SK-N-DZ (cell line): ENCODE data around the gene DNAJB1. TPM values are rescaled to one million over a fixed set of nuclear protein-coding genes. Genes with fewer than 3 reads are reported as not detected.
"Not testable (repeated sequence)": the region's sequence is repeated elsewhere in the genome, so short reads cannot be mapped to it uniquely, and the experiment has no call there.

Experiments
- DNase-seq: peaks from one replicate; pipeline ENCODE4 v3.0.0-alpha.2; 2015; ENCODE audit warnings: low spot score
- polyA plus RNA-seq, 2 experiments: library from polyadenylated mRNA; depleted of rRNA; stranded (reverse); fragments of >200 nt; gene quantifications; 2 replicates each; pipeline ENCODE4 v1.2.3, GENCODE V29; 2014

The DNAJB1 gene
- 65.5 and 66.5 TPM in 2 replicates for polyA plus RNA-seq (2014; cell fraction: cytosol; rRNA removed)
- 34.4 and 37.4 TPM in 2 replicates for polyA plus RNA-seq (2014; cell fraction: nucleus; rRNA removed)

GRCh38 chr19:14517840-14518505, at the start of gene DNAJB1:
TSS of gene DNAJB1 (minus strand) at chr19:14518397. CDS start at chr19:14518349, 48 bp downstream.
- peak; percentile 63 for DNase-seq

DNA sequence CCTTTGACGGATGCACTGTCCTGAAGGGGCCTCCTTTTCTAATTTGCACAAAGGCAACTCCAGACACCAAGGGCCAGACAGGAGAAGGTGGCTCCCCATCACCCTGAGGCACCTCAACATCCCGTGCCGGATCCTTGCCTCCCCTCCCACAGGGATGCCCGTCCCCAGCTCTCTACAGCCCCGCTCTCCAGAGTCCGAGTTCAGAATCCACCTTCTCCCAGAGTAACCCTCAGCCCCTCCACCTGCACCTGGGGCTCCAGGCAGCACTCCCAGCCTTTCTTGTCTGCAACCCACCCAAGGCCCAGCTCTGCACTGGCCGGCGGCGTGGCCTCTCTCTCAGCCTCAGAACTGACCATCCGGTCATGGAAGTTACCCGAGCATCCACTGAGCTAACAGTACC, 48.9 kb upstream of the DNAJB1 start:
- DNase-seq, result no peak

- no peak for DNase-seq
Observed at GRCh38 chr19:14566712-14567077, 48.5 kb upstream of the DNAJB1 start.

- no peak for DNase-seq
Observed at GRCh38 chr19:14565765-14566711, 47.8 kb upstream of the DNAJB1 start.

- no peak for DNase-seq
Observed at GRCh38 chr19:14565298-14565679, 47.1 kb upstream of the DNAJB1 start.

DNA sequence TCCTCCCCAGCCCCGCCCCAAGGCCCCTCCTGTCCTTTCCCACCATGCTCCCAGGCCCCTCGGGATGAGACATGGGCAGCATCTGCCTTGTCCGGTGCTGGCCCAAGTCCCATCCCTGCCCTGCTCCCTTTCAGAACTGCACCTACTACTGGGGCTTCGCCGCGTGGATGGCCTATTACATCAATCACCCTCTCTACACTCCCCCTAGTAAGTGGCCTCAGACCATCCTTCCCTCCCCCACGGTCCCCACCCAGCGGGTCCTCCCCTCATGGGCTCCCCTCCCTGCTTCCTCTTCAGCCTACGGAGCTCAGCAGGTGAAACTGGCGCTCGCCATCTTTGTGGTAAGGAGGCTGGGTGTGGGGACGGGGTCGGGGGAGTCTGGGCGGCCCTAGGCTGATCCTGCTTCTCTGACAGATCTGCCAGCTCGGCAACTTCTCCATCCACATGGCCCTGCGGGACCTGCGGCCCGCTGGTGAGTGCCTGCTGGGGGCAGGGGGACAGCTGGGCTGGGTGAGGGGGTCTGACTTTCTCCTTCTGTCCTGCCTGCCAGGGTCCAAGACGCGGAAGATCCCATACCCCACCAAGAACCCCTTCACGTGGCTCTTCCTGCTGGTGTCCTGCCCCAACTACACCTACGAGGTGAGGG, 46.6 kb upstream of the DNAJB1 start:
- DNase-seq, result not testable (repeated sequence)

- no peak for DNase-seq
Observed at GRCh38 chr19:14563989-14564651, 45.9 kb upstream of the DNAJB1 start.

GRCh38 chr19:14563590-14563926, 45.4 kb upstream of the DNAJB1 start:
- DNase-seq, result no peak

- no peak for DNase-seq
Observed at GRCh38 chr19:14562660-14563589, 44.7 kb upstream of the DNAJB1 start.

GRCh38 chr19:14561847-14562351, 43.7 kb upstream of the DNAJB1 start:
- no peak for DNase-seq

DNA sequence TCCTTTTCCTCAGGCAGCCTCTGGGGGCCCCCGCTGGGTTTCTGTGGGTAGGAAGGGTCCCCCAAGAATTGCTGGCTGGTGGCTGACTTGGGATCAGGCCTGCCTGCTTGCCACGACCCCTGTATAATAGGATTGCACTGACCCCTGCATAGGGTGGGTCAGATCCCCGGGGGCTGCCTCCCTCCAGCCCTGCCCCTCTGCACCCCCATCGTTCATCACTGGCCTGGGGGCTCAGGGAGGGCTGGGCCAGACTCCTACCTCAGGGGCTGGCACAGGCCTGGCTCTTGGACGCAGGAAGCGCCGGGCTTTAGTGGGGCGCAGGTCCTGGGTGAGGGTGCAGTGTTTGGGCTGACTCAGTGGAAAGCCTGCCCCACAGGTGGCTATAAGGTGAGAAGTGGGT, 43.1 kb upstream of the DNAJB1 start:
- no peak for DNase-seq

GRCh38 chr19:14560776-14561108, 42.5 kb upstream of the DNAJB1 start:
- no peak for DNase-seq

DNA sequence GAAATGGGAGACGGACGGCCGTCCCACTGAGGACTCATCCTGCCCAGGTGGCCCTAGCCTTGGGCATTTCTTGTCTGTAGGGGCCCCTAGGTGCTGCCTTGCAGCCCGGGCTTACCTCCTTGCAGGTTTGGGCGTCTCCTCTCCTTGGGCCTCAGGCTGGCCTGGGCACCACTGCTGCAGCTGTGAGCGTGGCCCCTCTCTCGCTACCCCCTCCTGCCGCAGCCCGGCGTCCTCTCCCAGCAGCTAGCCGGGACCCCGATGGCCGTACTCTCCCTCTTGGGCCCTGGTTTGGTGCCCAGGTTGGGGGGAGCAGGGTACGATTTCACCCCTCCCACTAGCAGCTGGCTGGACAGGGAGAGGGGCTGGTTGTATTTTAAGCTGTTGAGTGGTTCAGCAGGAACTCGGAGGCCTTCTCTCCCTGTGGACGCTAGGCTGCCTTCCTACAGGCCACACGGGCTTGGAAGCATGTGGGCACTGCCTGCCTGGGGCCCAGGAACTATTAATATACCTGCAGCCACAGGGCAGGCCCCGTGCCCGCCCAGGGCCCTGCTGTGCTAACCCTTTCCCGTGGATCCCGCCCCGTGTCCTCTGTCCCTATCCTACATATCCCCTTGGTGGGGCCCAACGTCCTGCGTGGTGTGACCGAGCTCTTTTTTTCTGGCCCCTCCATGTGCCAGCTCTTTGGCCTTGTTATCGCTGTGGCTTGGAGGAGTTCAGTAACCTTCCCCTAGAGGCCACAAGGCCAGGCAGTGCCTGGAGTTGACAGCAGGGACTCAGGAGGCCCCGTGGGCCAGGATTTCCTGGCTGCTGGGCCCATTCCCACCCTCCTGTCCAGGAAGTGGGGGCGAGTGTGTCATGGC, 41.9 kb upstream of the DNAJB1 start:
- DNase-seq, result no peak

DNA sequence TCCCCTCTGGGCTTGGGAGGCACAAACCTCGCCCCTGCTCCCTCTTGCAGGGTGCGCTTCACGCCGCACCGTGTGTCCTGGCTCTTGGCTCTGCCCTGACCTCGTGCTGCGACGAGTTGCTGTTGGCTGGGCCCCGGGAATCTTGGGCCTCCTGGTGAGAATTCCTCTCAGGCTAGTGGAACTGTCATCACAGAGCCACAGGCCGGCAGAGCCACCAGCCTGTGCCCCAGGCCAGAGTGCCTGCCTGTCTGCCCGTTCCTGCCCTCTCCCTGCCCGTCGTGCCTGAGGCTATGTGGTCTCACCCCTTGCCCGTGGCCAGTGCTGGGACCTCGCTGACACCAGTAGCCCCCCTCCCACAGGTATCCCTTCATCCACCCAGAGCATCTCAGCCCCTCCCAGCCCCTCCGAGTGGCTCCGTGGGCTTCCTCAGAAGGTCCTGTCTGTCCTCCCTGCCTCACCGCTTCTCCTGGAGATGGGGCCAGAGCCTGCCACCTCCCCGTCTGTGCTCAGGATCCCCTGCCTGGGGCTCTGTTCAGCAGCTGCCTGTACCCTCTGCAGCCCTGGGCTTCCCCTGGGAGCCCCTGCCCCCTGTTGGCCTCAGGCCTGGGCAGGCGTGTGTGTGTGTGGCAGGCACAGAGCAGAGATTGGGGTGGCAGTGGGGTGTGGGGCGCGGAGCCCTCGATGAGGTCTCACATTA, 40.3 kb upstream of the DNAJB1 start:
- no peak for DNase-seq

GRCh38 chr19:14556662-14557188, 38.5 kb upstream of the DNAJB1 start:
- peak; percentile 56 for DNase-seq

DNA sequence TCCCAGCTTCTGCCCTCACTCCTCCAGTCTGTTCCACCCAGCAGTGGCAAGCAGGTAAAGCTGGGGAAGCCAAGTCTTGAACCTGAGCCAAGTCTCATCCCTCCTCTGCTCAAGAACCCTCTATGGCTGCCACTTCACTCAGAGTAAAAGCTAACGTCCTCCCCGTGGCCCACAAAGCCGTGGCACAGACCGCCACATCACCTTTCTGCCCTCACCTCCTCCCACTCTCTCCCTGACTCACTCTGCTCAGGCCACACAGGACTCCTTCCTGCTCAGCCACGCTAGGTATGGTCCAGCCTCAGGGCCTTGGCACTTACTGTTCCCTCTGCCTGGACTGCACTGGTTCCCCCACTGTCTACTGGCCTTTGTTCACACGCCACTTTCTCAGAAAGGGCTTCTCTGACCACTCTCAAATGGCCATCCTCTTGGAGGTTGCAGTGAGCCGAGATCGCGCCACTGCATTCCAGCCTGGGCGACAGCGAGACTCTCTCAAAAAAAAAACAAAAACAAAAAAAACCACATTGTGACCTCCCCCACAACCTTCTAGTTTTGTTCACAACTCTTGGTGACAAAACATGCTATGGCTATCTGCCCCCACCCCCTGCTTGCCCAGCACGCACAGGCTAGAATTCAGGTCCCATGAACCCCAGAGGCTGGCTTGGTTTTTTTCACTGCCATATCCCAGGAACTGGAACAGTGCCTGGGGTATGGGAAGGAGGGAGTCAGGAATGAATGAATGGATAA, 37.9 kb upstream of the DNAJB1 start:
- no peak for DNase-seq

GRCh38 chr19:14554382-14554812, 36.2 kb upstream of the DNAJB1 start:
- no peak for DNase-seq

DNA sequence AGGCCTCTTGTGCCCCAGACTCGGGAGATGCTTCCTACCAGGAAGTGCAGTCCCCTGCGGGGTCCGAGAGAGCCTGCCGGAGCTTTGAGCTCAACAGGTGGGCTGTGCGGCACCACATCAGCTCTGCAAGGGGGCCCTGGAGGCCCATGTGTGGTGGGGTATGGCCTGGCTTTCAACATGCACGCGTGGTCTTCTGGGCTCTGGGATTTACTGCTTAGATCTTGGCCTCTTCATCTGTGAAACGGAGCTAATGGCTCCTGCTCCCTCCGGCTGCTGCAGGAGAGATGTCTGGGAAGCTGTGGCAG, 35.7 kb upstream of the DNAJB1 start:
- no peak for DNase-seq
